HG03025 (cell line): Measurements from ENCODE around the gene OSM.

Experiments
- ATAC-seq: cut with Tn5 transposase; IDR thresholded peaks from one replicate; pipeline ENCODE4 v1.9.1; 2021; ENCODE audit warnings: mild to moderate bottlenecking, moderate library complexity; ENCODE audit not compliant: unreplicated experiment, low FRiP score

OSM gene

DNA sequence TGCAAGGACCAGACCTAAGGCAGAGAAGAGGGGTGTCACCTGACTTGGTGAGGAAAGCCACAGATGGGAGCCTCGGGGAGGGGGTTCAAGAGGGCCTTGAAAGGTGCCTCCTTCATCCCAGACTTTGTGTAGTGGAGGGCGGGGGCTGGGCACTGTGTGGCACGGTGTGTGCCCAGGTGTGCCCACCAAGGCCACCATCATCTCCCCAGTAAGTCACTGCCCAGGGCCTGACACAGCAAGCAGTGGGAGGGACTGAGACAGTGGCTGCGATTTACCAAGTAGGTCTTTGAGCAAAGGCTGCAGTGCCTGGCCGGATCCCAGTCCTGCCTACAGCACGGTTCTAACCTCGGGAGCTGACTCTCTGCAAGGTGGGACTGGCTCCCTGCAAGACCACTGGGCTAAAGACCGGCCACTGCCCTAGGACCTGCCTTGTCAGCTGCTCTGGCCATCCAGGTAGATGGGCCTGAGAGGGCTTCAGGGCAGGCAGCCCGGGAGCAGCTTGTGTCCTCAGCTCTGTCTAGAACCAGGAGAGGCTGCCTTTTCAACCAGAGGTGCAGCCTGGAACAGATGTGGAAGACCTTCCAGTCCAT is 1.4 kb downstream of the OSM start:
- no peak for ATAC-seq

DNA sequence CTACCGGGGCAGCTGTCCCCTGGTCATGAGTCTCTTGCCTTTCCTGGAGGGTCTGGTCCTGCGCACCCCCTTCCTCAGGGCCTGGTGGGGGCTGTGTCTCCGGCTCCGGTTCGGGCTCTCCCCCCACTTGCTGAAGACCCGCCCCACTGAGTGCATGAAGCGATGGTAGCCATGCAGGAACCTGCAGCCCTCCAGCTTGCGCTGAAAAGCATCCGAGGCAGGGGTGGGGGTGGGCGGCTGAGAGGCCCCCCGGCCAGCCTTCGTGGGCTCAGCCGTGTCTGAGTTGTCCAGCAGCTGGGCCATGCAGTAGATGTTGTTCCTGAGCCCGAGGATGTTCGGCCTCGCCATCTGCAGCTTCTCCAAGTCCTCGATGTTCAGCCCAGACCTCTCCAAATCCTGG is 2.8 kb downstream of the OSM start:
- no peak for ATAC-seq

DNA sequence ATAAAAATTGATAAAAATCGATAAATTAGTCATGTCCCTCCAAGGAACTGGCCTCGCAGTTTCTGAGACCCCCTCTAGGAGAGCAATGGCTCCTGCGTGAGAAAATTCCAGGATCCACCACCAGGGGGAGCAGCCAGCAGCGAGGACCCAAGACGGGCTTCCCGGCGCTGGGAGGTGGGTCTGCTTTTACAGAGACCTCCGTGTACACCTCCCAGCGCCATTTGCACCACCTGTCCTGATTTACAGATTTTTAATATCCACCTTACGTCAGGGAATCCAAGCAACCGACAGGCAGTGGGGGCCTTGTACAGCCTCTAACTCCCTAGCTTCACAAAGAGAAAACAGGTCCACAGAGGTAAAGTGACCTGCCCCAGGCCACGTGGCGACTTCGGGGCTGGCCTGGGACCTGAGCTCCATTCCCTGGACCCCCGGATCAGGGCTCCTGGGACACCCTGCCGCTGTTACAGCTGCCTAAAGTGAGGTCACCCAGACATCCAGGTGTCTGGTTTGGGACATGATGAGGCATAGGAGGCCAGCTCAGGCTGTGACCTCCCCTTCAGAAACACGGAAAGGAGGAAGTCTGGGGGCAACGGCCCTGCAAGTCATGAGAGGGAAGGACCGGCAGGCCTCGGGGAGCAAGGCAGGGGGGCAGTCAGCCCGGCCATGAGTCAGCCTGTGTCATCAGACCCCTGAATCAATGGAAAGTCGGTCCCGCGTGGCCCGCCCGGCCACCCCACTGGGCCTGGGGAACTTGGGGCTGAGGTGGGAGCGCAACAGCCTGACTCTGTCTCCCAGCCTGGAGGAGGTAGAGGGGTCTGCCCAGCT is 3.5 kb downstream of the OSM start:
- no peak for ATAC-seq

DNA sequence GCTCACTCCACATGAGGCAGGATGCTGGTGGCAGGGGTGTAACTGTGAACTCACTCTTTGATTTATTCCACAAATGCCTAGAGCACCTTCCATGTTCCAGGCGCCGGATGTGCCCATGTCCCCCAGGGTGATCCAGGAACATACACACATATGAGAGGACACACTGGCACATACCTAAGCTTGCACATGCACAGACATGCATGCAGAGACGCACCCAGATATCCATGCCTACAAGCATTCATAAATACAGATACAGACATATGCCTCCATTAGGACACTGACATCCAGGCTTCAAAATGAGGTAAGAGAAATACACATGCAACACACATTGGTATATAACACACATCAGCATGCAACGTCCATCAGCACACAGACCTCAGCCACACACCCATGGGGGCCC is 4.5 kb downstream of the OSM start:
- no peak for ATAC-seq

DNA sequence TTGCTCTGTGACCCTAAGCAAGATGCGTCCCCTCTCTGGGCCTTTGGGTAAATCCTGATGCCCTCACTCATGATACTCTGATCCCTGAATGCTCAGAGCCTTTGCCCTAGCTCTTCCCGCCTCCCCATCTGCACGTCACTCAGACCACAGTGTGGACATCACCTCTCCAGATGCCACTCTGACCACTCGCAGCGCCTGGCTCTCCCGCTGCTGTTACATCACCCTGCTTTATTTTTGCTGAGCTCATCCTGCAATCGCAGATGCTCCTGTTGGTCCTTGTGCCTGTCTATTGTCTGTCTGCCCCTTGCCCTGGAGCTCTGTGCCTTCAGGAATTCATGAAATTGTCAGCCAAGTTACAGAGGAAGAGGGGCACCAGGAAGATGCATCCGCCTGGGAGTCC is 5.5 kb downstream of the OSM start:
- ATAC-seq, result no peak

DNA sequence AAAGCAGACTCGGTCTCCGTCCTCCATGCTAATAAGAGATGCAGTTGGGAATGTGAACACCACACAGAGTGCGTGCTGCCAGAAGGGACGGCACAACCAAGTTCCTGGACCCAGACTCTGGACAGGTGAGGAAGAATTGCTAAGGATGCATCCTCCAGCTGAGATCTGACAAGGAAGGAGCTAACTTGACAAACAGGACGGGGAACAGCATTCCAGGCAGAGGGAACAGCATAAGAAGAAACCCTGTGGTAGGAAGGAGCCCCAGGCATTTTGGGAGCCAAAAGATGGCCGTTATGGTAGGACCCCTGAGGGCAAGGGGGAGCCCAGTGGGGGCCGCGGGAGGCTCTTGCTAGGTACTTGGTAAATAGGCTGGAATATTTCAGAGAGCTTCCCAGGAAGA is 6.0 kb downstream of the OSM start:
- ATAC-seq, result no peak

DNA sequence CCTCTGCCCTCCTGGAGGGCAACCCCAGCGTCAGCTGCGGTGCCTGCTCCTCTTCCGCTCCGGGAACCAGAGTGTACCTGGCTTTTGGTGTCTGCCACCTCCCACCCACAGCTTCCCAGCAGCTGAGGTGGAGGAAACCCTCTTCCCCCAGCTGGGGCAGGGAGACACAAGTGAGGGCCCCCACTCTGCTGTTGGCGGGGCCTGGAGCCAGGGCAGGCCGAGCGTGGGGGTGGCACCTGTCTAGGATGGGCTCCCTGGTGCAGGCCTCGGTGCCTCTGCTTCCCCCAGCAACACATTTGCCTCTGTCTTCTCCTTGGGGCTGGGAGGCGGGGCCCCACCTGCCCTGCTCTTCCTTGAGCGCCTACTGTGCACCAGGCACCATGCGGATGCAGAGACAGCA is 6.4 kb downstream of the OSM start:
- ATAC-seq, result no peak

DNA sequence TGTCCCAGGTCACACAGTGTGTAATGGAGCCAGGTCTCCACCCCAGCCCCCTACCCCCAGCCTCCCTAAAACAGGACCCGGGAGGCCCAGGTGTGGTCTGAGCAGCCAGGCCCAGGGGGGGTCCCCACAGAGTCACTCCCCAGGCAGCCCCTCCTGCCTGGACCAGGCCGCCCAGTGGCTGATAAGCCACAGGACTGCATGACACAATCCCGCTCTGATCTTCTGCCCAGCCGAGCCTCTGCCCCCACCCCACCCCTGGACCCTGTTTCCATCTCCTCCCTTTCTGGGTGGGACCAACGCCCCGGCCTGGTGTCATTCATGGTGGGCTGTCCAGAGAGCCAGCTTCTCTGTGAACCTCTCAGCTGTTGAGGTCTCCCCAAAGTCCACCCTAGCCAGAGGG is 12.3 kb downstream of the OSM start:
- ATAC-seq, result no peak

DNA sequence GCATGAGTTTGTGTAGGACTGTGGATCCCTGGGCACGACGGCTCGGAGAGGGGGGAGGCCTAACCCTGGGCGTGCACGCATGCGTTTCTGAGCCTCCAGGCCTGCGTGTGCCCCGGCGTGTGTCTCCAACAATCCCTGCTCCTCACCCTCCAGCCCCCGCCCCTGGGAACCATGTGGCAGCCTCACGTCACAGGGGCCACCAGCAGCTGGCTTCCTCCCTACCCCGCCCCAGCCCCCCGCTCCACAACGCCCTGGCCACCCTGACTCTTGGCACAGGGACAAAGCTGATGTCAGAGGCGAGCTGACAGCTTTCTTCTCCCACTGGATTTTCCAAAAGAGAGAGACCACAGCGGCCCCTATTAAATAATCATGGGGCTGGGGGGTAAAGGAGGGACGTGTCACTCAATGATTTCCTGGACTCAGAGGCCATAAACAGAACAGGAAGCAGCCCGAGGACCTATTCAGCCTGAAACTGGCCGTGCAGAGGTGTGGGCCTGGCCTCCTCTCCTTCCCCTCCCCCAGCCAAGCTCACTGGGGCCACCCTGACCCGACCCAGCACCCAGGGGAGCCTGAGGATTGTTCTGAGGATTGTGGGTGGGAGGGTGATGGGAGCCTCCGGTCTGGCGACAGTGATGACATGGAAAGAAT is 13.3 kb downstream of the OSM start:
- no peak for ATAC-seq

DNA sequence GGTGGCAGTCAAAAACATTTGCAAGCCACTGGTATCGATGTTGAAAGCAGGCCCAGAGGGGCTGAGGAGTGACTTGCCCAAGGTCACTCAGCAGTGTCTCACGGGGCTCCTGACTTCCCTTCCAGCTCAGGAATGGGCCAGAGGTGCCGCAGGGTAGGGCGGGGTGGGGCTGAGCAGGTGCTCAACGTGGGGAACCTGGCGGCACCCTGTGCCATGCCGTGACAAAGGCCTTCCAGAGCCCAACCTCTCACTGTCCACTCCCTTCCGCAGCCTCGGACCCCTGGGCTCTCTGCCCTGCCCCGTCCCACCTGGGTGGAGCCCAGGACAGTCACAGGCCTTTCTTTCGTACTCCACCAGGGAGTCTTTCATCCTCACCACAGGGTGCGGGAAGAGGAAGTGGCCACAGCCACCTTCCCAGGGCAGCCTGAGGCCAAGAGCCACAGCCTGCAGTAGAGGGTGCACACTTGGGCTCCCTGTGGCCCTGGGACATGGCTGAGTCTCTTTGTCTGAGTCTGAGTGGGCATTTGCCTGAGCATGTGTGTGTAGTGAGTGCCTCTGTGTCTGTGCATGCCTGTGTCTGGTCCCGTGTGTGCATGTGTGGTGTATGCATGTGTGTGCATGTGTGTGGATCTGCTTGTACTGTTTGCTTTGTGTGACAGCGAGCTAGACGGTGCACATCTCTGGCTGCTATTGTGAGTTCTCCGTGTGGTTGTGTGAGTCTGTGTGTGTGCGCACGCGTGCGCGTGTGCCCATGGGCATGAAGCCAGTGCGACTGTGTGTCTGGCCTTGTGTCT is 14.0 kb downstream of the OSM start:
- ATAC-seq, result no peak

DNA sequence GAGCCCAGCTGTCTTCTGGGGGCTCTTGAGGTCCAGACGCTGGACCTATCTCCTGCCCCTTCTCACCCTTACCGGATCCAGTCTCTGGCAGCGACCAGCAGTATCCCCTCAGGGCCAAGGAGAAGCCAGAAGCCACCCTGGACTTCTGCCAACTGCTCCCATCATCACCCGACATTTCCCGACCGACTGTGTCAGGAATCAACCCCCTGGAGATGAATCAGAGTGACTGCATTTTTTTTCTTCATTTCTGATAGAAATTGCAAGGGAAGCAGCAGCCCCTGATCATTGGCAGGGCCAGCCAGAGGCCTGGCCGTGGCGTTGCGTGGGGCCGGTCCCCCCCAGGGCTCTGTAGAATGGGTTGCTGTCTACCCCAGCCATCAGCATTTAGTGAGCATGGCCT is 14.9 kb downstream of the OSM start:
- ATAC-seq, result no peak

DNA sequence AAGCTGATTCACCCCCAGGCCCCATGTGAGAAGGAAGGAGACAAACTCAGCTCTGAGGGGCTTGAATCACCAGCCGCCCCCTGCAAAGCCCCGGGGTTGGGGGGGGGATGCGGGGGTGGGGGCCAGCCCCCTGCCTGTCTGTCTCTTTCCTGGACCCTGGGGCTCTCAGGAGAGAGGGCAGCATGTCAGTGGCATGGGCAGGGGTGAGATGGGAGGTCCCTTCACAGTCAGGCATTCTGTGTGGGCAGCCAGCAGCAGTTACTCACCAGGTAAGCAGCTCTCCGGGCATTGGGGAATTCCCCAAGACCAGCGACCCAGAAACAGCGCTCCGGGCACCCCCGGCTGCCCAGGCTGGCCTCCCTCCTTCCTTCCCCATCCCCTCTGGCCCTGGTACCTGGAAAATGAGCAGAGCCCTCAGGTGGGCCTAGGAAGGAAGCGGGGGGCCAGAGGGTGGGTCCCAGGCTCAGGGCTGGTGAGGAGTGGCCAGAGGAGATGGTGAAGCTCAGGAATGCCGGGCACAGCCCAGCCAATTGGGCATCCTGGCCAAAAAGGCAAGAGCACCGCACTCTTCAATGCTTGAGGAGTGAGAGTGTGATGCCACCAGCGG is 15.9 kb downstream of the OSM start:
- no peak for ATAC-seq

DNA sequence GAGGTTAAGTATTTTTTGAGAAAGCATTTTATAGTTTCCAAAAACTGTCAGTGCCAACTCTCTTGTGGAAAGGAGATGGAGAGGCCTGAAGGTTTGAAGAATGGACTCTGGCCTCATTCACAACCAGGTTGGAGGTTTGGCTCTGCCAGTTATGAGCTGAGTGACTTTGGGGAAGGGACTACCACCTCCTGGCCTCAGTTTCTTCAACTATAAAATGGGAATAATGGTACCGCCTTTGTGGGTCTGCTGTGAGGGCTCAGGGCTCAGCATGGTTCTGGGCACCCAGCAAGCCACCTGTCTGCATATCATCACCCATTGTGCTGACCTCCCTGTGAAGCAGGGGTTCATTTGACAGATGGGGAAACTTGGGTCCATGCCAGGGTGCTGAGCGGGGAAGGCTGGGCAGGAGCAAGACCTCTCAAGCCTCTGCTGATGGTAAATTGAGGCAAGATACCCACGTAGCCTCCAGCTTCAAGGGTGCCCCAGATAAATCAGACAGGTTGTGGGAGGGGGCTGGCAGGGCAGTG is 16.5 kb downstream of the OSM start:
- ATAC-seq, result no peak

DNA sequence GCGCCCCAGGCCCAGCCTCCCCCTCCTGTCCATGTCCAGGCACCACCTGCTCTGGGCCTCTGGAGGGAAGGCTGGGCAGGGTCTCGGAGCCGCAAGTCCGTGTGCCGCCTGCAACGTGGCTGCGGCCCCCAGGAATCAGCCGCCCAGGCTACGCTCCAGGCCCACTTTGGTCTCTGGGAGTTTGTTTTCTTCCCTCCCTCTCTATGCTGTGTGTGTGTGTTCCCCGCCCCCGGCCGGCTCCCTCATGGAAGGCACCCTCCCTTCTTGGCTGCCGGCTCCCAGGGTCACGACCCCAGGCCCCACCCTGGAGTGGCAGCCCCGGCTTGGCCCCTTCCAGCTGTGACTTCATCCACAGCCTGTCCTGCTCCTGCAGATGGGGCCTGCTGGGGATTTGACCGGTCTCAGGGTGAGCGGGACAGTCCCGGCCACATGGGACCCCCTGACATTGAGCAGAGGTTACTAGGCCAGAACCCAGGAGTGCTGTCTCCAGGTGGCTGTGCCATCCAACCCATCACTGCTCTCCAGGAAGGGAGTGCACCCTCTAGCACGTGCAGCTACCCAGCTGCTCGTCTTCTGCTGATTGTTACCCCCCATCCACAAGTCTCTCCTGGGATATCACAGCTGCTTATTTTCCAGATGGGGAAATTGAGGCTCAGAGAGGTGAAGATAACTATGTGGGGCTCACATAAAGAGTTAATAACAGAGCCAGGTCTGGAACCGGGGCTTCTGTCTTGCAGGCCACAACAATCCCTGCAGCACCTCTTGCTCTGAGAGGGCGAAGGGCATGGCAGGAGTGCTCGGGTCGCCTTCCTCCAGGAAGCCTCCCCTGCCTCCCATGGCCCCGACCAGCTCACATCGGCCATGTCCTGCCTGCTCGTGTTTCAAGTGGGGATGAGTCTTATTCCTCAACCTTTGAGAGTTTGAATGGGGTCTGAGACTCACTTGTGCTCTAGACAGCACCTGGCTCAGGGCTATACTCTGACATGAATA is 17.3 kb downstream of the OSM start:
- ATAC-seq, result no peak

DNA sequence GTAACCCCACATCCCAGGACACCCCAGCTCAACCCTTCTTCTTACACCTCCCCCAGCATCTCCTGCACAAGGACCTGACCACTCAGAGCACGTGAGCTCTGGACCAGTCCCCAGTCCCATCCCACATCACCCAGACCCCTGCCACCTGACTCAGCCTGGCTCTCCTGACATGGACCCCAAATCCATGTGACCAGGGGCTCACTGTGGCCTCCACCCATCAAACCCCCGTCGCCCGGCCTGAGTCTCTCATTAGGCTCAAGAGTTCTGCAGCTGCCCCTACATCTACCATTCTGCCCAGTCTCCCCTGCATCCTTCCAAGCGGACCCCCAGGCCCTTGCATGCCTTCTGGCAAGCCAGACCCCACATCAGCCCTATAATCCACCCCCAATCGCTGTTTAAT is 18.2 kb downstream of the OSM start:
- no peak for ATAC-seq

DNA sequence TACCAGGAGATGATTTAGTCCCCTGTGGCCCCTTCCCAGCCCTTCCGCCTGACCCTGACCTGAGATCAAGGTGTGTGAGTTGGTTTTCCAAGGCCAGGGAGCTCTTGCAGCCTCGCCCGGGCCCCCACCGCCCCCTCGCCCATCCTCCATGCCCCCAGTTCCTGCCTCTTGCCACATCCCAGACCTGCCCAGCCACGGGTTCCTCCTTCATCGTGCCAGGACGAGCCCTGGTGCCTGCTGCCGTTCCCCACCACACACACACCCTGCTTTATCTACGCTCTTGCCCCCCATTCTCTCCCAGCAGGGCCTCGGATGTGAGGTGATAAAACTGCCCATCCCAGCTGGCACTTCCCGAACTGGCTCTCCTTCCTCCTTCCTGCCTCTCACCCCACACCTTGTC is 18.7 kb downstream of the OSM start:
- no peak for ATAC-seq

DNA sequence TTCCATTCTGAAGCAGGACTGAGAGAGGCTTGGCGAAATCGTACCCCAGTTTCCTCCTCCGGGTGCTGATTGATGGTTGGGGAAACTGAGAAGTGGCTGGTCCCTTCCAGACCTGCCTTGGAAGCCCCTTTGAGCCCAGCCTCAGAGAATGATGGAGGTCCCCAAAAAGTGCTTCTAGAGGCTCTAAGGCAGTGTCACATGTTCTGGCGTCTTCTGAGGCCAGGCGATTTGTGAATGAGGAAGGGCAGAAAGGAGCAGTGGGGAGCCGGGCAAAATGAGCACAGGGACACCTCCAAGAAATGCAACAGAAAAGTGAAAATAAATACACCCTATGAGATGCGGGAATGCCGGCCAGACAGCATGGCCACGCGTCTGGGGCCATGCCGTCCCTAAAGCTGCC is 19.1 kb downstream of the OSM start:
- no peak for ATAC-seq

DNA sequence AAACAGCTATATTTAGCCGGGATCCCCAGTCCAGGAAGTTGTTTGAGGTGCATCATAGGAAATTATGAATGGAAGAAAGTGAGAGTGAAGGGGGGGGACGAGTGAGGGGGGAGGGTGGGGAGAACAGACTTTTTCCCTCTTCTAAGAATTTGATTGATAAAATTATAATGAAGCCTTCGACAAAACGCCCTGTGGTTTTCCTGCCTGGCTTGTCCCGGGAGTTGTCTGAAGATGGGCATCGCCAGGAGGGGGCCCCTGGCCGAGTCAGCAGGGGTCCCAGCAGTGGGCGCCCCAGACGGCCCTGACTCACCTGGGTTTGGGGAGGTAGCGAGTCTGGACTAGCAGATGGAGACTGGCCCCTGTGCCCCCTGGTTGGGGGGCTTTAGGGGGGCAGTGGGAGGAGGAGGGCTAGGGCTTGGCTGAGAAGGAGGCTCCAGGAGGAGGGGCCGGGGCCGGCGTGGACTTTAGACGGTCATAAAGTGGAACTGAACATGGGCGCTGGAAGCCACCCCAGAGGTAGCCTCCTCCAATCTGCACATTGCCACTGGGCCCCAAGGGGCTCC is 19.8 kb downstream of the OSM start:
- no peak for ATAC-seq
